AG04449 (cell line): Measurements from ENCODE around the gene PARP1.
"Not testable (repeated sequence)": the region's sequence is repeated elsewhere in the genome, so short reads cannot be mapped to it uniquely, and the experiment has no call there.

Experiments
- CTCF ChIA-PET: fragments of 350-600 bp; formaldehyde crosslinking; extraction: SDS; loops from one replicate; lab custom pipeline; 2021; ENCODE audit warnings: antibody characterized with exemption; lab: Yijun Ruan, JAX
- POLR2A ChIA-PET: fragments of 400-600, 350-600 bp; formaldehyde crosslinking; extraction: SDS; loops from one replicate; lab custom pipeline; 2020; ENCODE audit warnings: antibody characterized with exemption, inconsistent platforms; lab: Yijun Ruan, JAX
- DNase-seq: peaks from one replicate; pipeline ENCODE4 v3.0.0-alpha.2; 2010; ENCODE audit warnings: low read depth, low spot score
- H3K4me3 ChIP-seq: 2 replicates; pipeline ENCODE4 v1.5.1; 2011; ENCODE audit warnings: low read depth, mild to moderate bottlenecking, control low read depth, low read length
- TF ChIP-seq, protein P1 (sequence below): IDR thresholded peaks from one replicate; pipeline ENCODE4 v1.5.1; 2011; ENCODE audit warnings: mild to moderate bottlenecking, moderate library complexity, low read length, control low read depth, inconsistent platforms; ENCODE audit not compliant: insufficient read depth; ENCODE audit errors: missing control alignments

PARP1 gene

DNA sequence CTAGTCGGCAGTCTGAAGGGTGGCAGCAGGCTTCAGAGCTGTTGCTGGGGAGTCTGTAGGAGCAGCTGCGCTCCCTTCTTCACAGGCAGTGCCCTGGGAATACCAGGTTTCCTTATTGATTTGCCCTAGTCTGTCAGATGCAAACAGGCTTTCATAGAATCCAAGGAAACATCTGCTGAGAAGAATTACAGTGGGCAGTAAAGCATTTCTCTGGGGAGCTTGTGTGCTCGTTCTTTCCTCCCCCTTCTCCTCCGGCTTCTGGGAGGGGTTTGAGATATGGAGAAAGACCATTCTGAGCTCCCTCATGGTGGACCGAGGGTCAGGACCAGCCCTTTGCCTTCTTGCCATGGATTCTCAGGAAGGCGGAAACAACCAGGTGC is 25.4 kb upstream of the PARP1 start:
- ChIA-PET CTCF (interaction anchor here (0.8 kb wide), 1 partner anchor 8 kb away, joined by 3 read pairs; no protein-coding TSS in a partner anchor), POLR2A (no interaction called here)
- no peak for DNase-seq
- TF ChIP-seq, protein P1, sequence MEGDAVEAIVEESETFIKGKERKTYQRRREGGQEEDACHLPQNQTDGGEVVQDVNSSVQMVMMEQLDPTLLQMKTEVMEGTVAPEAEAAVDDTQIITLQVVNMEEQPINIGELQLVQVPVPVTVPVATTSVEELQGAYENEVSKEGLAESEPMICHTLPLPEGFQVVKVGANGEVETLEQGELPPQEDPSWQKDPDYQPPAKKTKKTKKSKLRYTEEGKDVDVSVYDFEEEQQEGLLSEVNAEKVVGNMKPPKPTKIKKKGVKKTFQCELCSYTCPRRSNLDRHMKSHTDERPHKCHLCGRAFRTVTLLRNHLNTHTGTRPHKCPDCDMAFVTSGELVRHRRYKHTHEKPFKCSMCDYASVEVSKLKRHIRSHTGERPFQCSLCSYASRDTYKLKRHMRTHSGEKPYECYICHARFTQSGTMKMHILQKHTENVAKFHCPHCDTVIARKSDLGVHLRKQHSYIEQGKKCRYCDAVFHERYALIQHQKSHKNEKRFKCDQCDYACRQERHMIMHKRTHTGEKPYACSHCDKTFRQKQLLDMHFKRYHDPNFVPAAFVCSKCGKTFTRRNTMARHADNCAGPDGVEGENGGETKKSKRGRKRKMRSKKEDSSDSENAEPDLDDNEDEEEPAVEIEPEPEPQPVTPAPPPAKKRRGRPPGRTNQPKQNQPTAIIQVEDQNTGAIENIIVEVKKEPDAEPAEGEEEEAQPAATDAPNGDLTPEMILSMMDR: no peak
- no peak overlapping the region for H3K4me3 ChIP-seq

DNA sequence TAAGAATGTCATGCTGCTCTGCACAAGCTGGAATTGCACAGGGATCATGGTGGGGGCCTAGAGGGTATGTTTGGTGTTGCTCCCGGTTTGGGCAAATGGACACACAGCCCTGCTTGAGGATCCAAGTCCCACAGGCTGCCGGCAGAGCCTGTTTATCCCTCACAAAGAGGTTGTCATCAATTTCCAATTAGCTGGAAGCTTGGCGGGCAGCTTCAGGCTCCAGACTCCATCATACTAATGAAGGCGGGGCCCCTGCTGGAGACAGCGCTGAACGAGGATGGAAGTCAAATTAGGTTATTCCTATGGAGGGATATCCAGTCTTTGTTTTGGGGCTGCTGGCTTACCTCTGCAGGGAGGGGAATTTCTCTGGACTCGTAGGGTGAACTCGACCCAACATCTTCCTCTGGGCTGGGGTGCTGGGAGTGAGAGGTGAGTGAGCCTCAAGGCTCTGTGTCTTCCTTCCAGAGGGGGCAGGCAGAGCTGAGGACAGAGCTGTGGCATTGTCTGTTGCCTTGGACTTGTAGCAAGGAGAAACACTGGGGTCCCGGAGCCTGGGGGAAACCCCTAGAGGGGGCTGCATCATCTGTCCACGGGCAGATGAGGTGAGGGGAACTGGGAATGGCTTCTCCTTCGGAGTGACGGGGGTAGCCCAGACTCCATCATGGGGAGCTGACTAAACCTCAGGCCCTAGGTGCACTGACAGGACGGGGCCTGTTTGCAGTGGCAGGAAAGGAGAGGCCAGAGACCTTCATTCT is 24.9 kb upstream of the PARP1 start:
- ChIA-PET POLR2A (no interaction called here), CTCF (interaction anchor here (0.8 to 1.0 kb wide), 2 partner anchors 8 to 24 kb away, joined by 3 read pairs; no protein-coding TSS in a partner anchor)
- H3K4me3 ChIP-seq: no peak overlapping the region
- DNase-seq: no peak
- TF ChIP-seq, protein P1: no peak

DNA sequence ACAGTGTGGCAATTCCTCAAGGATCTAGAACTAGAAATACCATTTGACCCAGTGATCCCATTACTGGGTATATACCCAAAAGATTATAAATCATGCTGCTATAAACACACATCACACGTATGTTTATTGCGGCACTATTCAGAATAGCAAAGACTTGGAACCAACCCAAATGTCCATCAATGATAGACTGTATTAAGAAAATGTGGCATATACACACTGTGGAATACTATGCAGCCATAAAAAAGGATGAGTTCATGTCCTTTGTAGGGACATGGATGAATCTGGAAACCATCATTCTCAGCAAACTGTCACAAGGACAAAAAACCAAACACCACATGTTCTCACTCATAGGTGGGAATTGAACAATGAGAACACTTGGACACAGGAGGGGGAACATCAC is 24.0 kb upstream of the PARP1 start:
- CTCF ChIA-PET: interaction anchor here (1.0 kb wide), 1 partner anchor 23 kb away, joined by 3 read pairs; no protein-coding TSS in a partner anchor
- H3K4me3 ChIP-seq, POLR2A ChIA-PET, DNase-seq: not testable (repeated sequence)

DNA sequence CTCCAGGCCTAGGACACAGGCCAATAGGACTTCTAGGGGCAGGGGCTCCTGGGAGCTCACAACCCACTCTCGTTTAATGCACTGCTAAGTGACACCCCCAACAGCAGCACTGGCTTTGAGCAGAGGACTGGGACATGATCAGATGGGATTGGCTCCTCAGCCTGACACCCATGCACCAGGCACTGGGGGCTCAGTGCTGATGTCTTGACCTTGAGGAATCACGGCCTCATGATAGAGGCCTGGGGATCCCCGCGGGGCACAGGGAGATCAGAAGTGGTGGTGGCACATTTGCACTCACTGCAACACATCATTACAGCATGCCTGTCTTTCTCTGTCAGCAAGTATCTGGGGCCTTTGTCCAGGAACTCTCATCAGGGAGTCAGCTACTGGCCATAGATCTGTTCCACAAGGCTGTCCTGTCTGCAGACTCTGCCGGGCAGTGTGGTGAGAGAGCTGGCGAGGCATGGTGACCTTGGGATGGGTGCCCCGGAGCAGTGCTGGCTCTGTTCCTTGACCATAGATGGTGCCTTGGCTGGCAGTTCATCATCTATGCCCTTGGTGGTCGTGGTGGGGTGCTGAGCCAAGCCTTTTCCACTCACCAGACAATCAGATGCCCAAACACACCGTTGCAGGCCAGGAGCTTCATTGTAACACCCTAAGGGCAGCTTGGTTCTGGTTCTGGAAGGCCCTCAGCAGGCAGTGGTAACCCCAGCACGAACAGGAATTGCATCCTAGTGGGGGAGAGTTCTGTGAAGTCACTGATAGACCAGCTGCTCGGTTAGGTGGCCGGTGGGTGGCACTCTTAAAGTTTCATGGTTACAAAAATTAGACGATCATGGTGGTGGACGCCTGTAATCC is 22.2 kb upstream of the PARP1 start:
- no peak for DNase-seq
- TF ChIP-seq, protein P1: no peak
- no peak overlapping the region for H3K4me3 ChIP-seq
- POLR2A ChIA-PET: no interaction called here
- CTCF ChIA-PET: no interaction called here

DNA sequence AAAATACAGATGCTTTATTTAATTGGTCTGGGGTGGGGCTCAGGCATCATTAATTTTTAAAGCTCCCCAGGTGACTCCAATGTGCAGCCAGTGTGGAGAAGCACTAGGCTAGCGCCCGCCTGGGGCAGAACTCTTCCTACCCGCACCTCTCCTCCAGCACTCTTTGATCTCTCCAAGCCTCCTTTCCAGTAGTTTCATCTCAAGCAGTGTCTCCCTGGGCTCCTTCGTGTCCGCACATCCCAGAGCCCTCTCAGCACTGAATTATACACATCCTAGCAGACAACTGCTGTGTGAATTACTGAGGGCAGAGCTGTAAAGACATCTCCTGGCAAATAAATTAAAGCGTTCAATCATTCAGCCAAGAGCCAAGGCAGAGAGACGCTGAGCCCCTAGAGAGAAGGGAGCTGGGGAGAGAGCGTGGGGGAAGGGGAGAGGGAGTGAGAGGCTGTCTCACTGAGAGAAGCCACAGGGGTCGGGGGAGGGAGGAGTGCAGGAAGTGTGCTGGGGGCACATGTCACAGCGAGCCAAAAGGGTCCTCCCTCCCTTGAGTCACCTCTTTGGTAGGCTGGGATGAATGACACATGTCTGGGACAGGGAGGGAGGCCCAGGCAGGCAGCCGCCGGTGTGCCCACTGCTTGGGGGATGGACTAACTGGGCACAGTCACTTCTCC is 21.0 kb upstream of the PARP1 start:
- no peak overlapping the region for H3K4me3 ChIP-seq
- no peak for DNase-seq
- TF ChIP-seq, protein P1: no peak
- CTCF ChIA-PET: no interaction called here
- POLR2A ChIA-PET: no interaction called here

DNA sequence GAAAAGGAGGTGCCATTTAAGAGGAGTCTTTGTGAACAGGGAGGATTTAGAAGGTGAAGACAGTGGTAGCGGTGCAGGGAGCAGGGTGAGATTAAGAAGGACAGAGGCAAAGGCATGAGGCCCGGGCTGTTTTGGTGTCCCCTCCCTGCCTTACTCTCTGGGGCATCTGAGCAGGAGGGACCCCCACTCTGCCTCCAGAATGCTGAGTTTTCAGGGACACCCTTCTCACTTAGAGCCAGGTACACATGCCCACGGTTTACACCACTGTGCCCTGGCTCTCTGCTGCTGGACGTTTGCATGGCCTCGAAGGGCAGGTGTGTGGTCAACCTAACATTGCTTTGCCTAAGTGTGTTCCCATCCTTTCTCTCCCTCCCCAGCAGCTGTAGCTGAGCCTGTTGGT is 20.5 kb upstream of the PARP1 start:
- ChIA-PET POLR2A (no interaction called here), CTCF (no interaction called here)
- H3K4me3 ChIP-seq: no peak overlapping the region
- DNase-seq: no peak
- TF ChIP-seq, protein P1: no peak
